A172 (cell line): ENCODE measurements around the gene BRD1. TPM values are rescaled to one million over a fixed set of nuclear protein-coding genes. Genes with fewer than 3 reads are reported as not detected.

ENCODE experiments used
- DNase-seq: peaks from one replicate; pipeline ENCODE4 v3.0.0-alpha.2; 2015; ENCODE audit warnings: low spot score
- total RNA-seq: library from RNA; depleted of rRNA; stranded (reverse); fragments of >200 nt; shearing (Covaris generic); gene quantifications from 2 replicates; pipeline ENCODE4 v1.2.3, GENCODE V29; 2014

Gene BRD1
- total RNA-seq, 1 experiment from 2014 or later = 8.0 TPM

GRCh38 chr22:49753276-49753890 lies 74.3 kb downstream of the BRD1 start:
- DNase-seq = no peak

- no peak for DNase-seq
Measured at GRCh38 chr22:49752598-49753091, 75.0 kb downstream of the BRD1 start.

GRCh38 chr22:49751966-49752597 lies 75.6 kb downstream of the BRD1 start:
- DNase-seq = no peak

GRCh38 chr22:49751318-49751965 lies 76.2 kb downstream of the BRD1 start:
- no peak for DNase-seq

GRCh38 chr22:49749885-49750510 lies 77.7 kb downstream of the BRD1 start:
- no peak for DNase-seq

GRCh38 chr22:49749227-49749626 lies 78.4 kb downstream of the BRD1 start:
- DNase-seq = no peak

- no peak for DNase-seq
Measured at GRCh38 chr22:49748514-49748913, 79.2 kb downstream of the BRD1 start.

GRCh38 chr22:49747716-49748115 lies 80.0 kb downstream of the BRD1 start:
- no peak for DNase-seq

- DNase-seq = no peak
Measured at GRCh38 chr22:49747130-49747529, 80.5 kb downstream of the BRD1 start.

- no peak for DNase-seq
Measured at GRCh38 chr22:49746065-49746464, 81.6 kb downstream of the BRD1 start.

GRCh38 chr22:49740242-49740641 lies 87.4 kb downstream of the BRD1 start:
- no peak for DNase-seq

GRCh38 chr22:49739138-49739537 lies 88.5 kb downstream of the BRD1 start:
- DNase-seq = no peak

GRCh38 chr22:49738566-49738965 lies 89.1 kb downstream of the BRD1 start:
- DNase-seq = no peak

- no peak for DNase-seq
Measured at GRCh38 chr22:49738006-49738405, 89.7 kb downstream of the BRD1 start.

- no peak for DNase-seq
Measured at GRCh38 chr22:49737101-49737551, 90.5 kb downstream of the BRD1 start.

GRCh38 chr22:49736538-49736937 lies 91.1 kb downstream of the BRD1 start:
- no peak for DNase-seq

- no peak for DNase-seq
Measured at GRCh38 chr22:49735901-49736421, 91.7 kb downstream of the BRD1 start.

GRCh38 chr22:49735411-49735900 lies 92.2 kb downstream of the BRD1 start:
- DNase-seq = peak; percentile 4

- DNase-seq = no peak
Measured at GRCh38 chr22:49734882-49735281, 92.8 kb downstream of the BRD1 start.

- no peak for DNase-seq
Measured at GRCh38 chr22:49734390-49734789, 93.3 kb downstream of the BRD1 start.

- no peak for DNase-seq
Measured at GRCh38 chr22:49733631-49734030, 94.0 kb downstream of the BRD1 start.

- no peak for DNase-seq
Measured at GRCh38 chr22:49730656-49731055, 97.0 kb downstream of the BRD1 start.
